Measurements from ENCODE around the gene AP3B1. TPM values are rescaled to one million over a fixed set of nuclear protein-coding genes. Genes with fewer than 3 reads are reported as not detected.
A peak's percentile ranks its signal among the peaks of the same experiment; 100 is the strongest.

AP3B1 gene
- total RNA-seq, 6 donors from 2014 or later: 25.7 to 66.9 (median 37.8) TPM

- Histone ChIP-seq H3K4me3 (no peak overlapping the region), H3K27me3 (no peaks in the 10 kb centered on the region), H3K4me1 (peaks cover 0 to 7% (median 0%) of the 10 kb centered on the region in 4 donors), H3K9me3 (no peaks in the 10 kb centered on the region), H3K36me3 (no peaks in the 10 kb centered on the region), H3K27ac (no peak overlapping the region)
- DNase-seq (no peak), ATAC-seq (ENCODE audit: low FRiP score in 2 of 2) (no peak)
- peak in 1 of 2 donors; percentile 34 for TF ChIP-seq POLR2AphosphoS5 (IDR thresholded peaks at IDR 0.05)
- no peak for TF ChIP-seq CTCF (IDR thresholded peaks at IDR 0.05)
- no peak for TF ChIP-seq EP300 (IDR thresholded peaks at IDR 0.05)
Measured at GRCh38 chr5:78243639-78244038, 50.9 kb downstream of the AP3B1 start.

- no peak for ATAC-seq (ENCODE audit: low FRiP score in 2 of 2)
- Histone ChIP-seq H3K4me1 (peaks cover 0 to 7% (median 0%) of the 10 kb centered on the region in 4 donors), H3K9me3 (no peaks in the 10 kb centered on the region), H3K36me3 (no peaks in the 10 kb centered on the region), H3K27ac (no peak overlapping the region), H3K4me3 (no peak overlapping the region), H3K27me3 (no peaks in the 10 kb centered on the region)
- TF ChIP-seq POLR2AphosphoS5 (IDR thresholded peaks at IDR 0.05) (no peak), CTCF (IDR thresholded peaks at IDR 0.05) (no peak), EP300 (IDR thresholded peaks at IDR 0.05) (no peak), POLR2A (IDR thresholded peaks at IDR 0.05) (no peak)
- no peak for DNase-seq
- WGBS, 2 donors: 96 to 97% methylated on average over 2 of the region's 2 CpGs
Measured at GRCh38 chr5:78243091-78243490, 51.4 kb downstream of the AP3B1 start.

- Histone ChIP-seq H3K27ac (no peak overlapping the region), H3K27me3 (no peaks in the 10 kb centered on the region), H3K9me3 (no peaks in the 10 kb centered on the region), H3K4me1 (peaks cover 0 to 7% (median 0%) of the 10 kb centered on the region in 4 donors), H3K36me3 (peaks cover 0 to 3% (median 0%) of the 10 kb centered on the region in 4 donors), H3K4me3 (no peak overlapping the region)
- WGBS, 2 donors: 93% methylated on average over 1 of the region's 1 CpG
- no peak for ATAC-seq (ENCODE audit: low FRiP score in 2 of 2)
- no peak for DNase-seq
- TF ChIP-seq EP300 (IDR thresholded peaks at IDR 0.05): no peak
- TF ChIP-seq POLR2A (IDR thresholded peaks at IDR 0.05): no peak
- TF ChIP-seq POLR2AphosphoS5 (IDR thresholded peaks at IDR 0.05): no peak
- no peak for TF ChIP-seq CTCF (IDR thresholded peaks at IDR 0.05)
Measured at GRCh38 chr5:78242001-78242400, 52.5 kb downstream of the AP3B1 start.

- 83 to 98% methylated on average over 3 of the region's 3 CpGs for WGBS, 2 donors
- TF ChIP-seq POLR2A (IDR thresholded peaks at IDR 0.05) (no peak), EP300 (IDR thresholded peaks at IDR 0.05) (no peak), CTCF (IDR thresholded peaks at IDR 0.05) (no peak), POLR2AphosphoS5 (IDR thresholded peaks at IDR 0.05) (no peak)
- peaks cover 0 to 3% (median 0%) of the 10 kb centered on the region in 4 donors for H3K36me3 ChIP-seq
- no peaks in the 10 kb centered on the region for H3K27me3 ChIP-seq
- no peaks in the 10 kb centered on the region for H3K4me1 ChIP-seq
- H3K9me3 ChIP-seq: no peaks in the 10 kb centered on the region
- ATAC-seq (ENCODE audit: low FRiP score in 2 of 2) (no peak), DNase-seq (no peak)
- H3K4me3 ChIP-seq: no peak overlapping the region
- H3K27ac ChIP-seq: no peak overlapping the region
Measured at GRCh38 chr5:78237911-78238310, 56.6 kb downstream of the AP3B1 start.

- Histone ChIP-seq H3K36me3 (peaks cover 0 to 3% (median 0%) of the 10 kb centered on the region in 4 donors), H3K27ac (no peak overlapping the region), H3K4me1 (no peaks in the 10 kb centered on the region), H3K9me3 (no peaks in the 10 kb centered on the region), H3K4me3 (no peak overlapping the region), H3K27me3 (no peaks in the 10 kb centered on the region)
- TF ChIP-seq POLR2A (IDR thresholded peaks at IDR 0.05) (no peak), POLR2AphosphoS5 (IDR thresholded peaks at IDR 0.05) (no peak), CTCF (IDR thresholded peaks at IDR 0.05) (no peak), EP300 (IDR thresholded peaks at IDR 0.05) (no peak)
- no peak for DNase-seq
- WGBS, 2 donors: 87 to 95% methylated on average over 2 of the region's 2 CpGs
- no peak for ATAC-seq (ENCODE audit: low FRiP score in 2 of 2)
Measured at GRCh38 chr5:78236046-78236445, 58.5 kb downstream of the AP3B1 start.

All from upper lobe of left lung (tissue), 6 donors.